ENCODE results near the gene OTUD1. TPM values are rescaled to one million over a fixed set of nuclear protein-coding genes. Genes with fewer than 3 reads are reported as not detected.

Gene OTUD1
- polyA plus RNA-seq, 1 donor (not counting 4 experiments of a cell fraction or from before 2014, with no cell fraction given), result 4.7 TPM

DNA sequence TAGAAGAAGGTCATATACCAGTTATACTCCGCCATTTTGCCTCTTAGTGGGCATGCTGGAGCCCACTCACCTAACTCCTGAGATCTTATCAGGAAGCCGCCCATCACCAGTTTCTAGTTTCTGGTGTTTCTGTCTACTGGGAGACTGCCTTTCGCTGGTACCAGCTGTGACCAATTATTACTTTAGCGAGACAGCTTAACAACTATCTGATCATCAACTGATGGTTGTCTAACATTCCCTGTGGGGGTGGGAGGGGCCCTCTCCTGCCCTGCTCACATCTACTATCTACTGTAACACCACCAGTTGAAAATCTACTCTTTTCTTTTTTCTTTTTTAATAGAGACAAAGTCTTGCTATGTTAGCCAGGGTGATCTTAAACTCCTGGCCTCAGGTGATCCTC lies 48.1 kb upstream of the OTUD1 start:
- Histone ChIP-seq H3K27me3 (ENCODE audit: control insufficient read depth, extremely low read depth, insufficient read depth, low read length) (no peaks in the 10 kb centered on the region), H3K79me2 (ENCODE audit: control insufficient read depth, insufficient read depth, low read length) (no peaks in the 10 kb centered on the region)
- dilution Hi-C loops (cut with MboI; ENCODE audit: extremely low pct_ligation_motif_present, low sequenced_read_pairs), result no loop called here

DNA sequence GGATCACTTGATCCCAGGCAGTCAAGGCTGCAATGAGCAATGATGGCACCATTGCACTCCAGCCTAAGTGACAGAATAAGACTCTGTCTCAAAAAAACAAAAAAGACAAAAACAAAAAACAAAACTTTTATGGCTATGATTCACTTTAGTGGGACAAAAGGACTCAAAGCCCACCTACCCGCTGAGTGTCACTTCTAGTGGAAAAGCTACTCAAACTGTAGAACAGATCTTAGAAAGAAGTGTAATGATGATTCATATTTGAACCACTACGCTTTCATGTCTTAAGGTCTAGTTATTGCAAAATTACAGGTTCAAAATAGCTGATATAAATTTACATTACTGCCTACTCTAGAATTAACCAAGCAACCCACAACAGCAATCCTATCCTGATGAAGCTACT lies 47.1 kb upstream of the OTUD1 start:
- H3K4me2 ChIP-seq (ENCODE audit: control insufficient read depth, extremely low read depth, insufficient read depth, low read depth, low read length), result no peak overlapping the region
- H3K9me1 ChIP-seq (ENCODE audit: control insufficient read depth, extremely low read depth, insufficient read depth, low read length), result no peaks in the 10 kb centered on the region
- no peaks in the 10 kb centered on the region for H3K79me2 ChIP-seq (ENCODE audit: control insufficient read depth, insufficient read depth, low read length)
- dilution Hi-C loops (cut with MboI; ENCODE audit: extremely low pct_ligation_motif_present, low sequenced_read_pairs), result no loop called here
- H4K20me1 ChIP-seq (ENCODE audit: control insufficient read depth, extremely low read depth, insufficient read depth, low read length), result no peaks in the 10 kb centered on the region
- TF ChIP-seq, protein P1, sequence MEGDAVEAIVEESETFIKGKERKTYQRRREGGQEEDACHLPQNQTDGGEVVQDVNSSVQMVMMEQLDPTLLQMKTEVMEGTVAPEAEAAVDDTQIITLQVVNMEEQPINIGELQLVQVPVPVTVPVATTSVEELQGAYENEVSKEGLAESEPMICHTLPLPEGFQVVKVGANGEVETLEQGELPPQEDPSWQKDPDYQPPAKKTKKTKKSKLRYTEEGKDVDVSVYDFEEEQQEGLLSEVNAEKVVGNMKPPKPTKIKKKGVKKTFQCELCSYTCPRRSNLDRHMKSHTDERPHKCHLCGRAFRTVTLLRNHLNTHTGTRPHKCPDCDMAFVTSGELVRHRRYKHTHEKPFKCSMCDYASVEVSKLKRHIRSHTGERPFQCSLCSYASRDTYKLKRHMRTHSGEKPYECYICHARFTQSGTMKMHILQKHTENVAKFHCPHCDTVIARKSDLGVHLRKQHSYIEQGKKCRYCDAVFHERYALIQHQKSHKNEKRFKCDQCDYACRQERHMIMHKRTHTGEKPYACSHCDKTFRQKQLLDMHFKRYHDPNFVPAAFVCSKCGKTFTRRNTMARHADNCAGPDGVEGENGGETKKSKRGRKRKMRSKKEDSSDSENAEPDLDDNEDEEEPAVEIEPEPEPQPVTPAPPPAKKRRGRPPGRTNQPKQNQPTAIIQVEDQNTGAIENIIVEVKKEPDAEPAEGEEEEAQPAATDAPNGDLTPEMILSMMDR (optimal IDR thresholded peaks at IDR 0.05 in 1 of 3, IDR thresholded peaks at IDR 0.05 in 1 of 3, conservative IDR thresholded peaks at IDR 0.05 in 1 of 3; ENCODE audit: extremely low read depth in 1 of 3, insufficient read depth in 2 of 3, low read length in 3 of 3), result no peak
- no peak for TF ChIP-seq EZH2 (IDR thresholded peaks at IDR 0.05; ENCODE audit: low read length)
- no peak overlapping the region for H3K27ac ChIP-seq (ENCODE audit: control insufficient read depth, insufficient read depth, low read length)
- H3K27me3 ChIP-seq (ENCODE audit: control insufficient read depth, extremely low read depth, insufficient read depth, low read length), result no peaks in the 10 kb centered on the region
- DNase-seq (ENCODE audit: low read depth, low spot score), result no peak
- H3K36me3 ChIP-seq (ENCODE audit: control insufficient read depth in 2 of 2, extremely low read depth in 1 of 2, insufficient read depth in 2 of 2, low read length in 2 of 2), result no peaks in the 10 kb centered on the region
- no peaks in the 10 kb centered on the region for H3K9me3 ChIP-seq (ENCODE audit: control insufficient read depth, low read depth, low read length)
- FAIRE-seq, result no peak
- no peak overlapping the region for H2AFZ ChIP-seq (ENCODE audit: control insufficient read depth, low read length)
- no peak overlapping the region for H3K9ac ChIP-seq (ENCODE audit: control insufficient read depth, extremely low read depth, insufficient read depth, low read length)
- peaks cover 4% of the 10 kb centered on the region for H3K4me1 ChIP-seq (ENCODE audit: control insufficient read depth, extremely low read depth, insufficient read depth, low read length)
- H3K4me3 ChIP-seq (ENCODE audit: control insufficient read depth in 2 of 3, extremely low read depth in 1 of 3, insufficient read depth in 2 of 3, low read depth in 1 of 3, low read length in 3 of 3), result no peak overlapping the region

More for the DNA sequence above, 48.1 kb upstream of the OTUD1 start:
- TF ChIP-seq, protein P1 (optimal IDR thresholded peaks at IDR 0.05 in 1 of 3, IDR thresholded peaks at IDR 0.05 in 1 of 3, conservative IDR thresholded peaks at IDR 0.05 in 1 of 3; ENCODE audit: extremely low read depth in 1 of 3, insufficient read depth in 2 of 3, low read length in 3 of 3), result no peak
- no peak for TF ChIP-seq EZH2 (IDR thresholded peaks at IDR 0.05; ENCODE audit: low read length)
- Histone ChIP-seq H3K4me1 (ENCODE audit: control insufficient read depth, extremely low read depth, insufficient read depth, low read length) (no peaks in the 10 kb centered on the region), H3K36me3 (ENCODE audit: control insufficient read depth in 2 of 2, extremely low read depth in 1 of 2, insufficient read depth in 2 of 2, low read length in 2 of 2) (no peaks in the 10 kb centered on the region), H3K27ac (ENCODE audit: control insufficient read depth, insufficient read depth, low read length) (no peak overlapping the region), H3K4me3 (ENCODE audit: control insufficient read depth in 2 of 3, extremely low read depth in 1 of 3, insufficient read depth in 2 of 3, low read depth in 1 of 3, low read length in 3 of 3) (no peak overlapping the region), H3K9me3 (ENCODE audit: control insufficient read depth, low read depth, low read length) (no peaks in the 10 kb centered on the region), H3K9ac (ENCODE audit: control insufficient read depth, extremely low read depth, insufficient read depth, low read length) (no peak overlapping the region), H3K9me1 (ENCODE audit: control insufficient read depth, extremely low read depth, insufficient read depth, low read length) (no peaks in the 10 kb centered on the region), H4K20me1 (ENCODE audit: control insufficient read depth, extremely low read depth, insufficient read depth, low read length) (no peaks in the 10 kb centered on the region), H2AFZ (ENCODE audit: control insufficient read depth, low read length) (no peak overlapping the region), H3K4me2 (ENCODE audit: control insufficient read depth, extremely low read depth, insufficient read depth, low read depth, low read length) (no peak overlapping the region)
- no peak for DNase-seq (ENCODE audit: low read depth, low spot score)
- no peak for FAIRE-seq
